ENCODE measurements around the gene ANKS1B.

ANKS1B gene

DNA sequence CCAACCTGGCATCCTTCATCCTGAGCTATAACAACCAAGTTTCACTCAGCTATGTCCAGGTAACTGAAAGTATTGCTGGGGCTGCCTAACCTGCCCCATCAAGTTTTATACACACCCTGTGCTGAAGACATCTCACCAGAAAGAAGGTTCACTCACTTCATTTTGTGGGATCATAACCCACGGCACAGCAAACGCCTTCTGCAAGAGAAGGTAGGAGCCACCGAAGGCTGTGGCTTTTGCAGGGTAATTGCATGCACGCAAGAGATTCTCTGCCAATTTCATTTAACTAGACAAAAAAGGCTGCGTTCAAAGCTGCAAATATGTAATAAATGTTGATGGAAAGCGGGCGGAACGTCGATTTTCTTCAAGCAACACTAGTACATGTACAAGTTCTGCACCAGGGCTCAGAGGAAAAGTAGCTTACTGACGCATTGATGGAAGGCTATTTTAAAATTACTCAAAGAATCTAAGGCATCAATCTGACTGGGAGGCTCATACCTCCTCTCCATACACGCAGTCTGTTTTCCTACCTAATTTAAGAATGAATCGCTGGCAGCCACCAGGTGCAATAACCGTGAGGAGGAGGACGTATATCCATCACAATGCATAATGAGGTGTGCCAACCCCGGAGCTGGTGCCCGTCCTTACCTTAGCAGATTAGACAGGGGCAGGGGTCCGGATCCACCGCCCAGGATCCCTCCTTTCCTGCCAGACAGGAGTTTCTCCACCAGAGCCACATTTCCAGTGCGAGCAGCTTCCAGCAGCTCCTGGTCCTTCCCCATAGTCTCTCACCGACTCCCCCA is 1.1 kb downstream of the ANKS1B start:
- CTCF ChIA-PET, result interaction anchor here (0.5 to 1.0 kb wide), 3 partner anchors 565 to 1289 kb away, joined by 3 to 4 read pairs (median 3); no protein-coding TSS in a partner anchor
- DNase-seq (ENCODE audit: low spot score), result no peak
- no peak overlapping the region for H3K27ac ChIP-seq
- TF ChIP-seq, protein P1, sequence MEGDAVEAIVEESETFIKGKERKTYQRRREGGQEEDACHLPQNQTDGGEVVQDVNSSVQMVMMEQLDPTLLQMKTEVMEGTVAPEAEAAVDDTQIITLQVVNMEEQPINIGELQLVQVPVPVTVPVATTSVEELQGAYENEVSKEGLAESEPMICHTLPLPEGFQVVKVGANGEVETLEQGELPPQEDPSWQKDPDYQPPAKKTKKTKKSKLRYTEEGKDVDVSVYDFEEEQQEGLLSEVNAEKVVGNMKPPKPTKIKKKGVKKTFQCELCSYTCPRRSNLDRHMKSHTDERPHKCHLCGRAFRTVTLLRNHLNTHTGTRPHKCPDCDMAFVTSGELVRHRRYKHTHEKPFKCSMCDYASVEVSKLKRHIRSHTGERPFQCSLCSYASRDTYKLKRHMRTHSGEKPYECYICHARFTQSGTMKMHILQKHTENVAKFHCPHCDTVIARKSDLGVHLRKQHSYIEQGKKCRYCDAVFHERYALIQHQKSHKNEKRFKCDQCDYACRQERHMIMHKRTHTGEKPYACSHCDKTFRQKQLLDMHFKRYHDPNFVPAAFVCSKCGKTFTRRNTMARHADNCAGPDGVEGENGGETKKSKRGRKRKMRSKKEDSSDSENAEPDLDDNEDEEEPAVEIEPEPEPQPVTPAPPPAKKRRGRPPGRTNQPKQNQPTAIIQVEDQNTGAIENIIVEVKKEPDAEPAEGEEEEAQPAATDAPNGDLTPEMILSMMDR (conservative IDR thresholded peaks at IDR 0.05; ENCODE audit: low read depth), result no peak
- POLR2A ChIA-PET (ENCODE audit: low non-redundant PET), result no interaction called here

DNA sequence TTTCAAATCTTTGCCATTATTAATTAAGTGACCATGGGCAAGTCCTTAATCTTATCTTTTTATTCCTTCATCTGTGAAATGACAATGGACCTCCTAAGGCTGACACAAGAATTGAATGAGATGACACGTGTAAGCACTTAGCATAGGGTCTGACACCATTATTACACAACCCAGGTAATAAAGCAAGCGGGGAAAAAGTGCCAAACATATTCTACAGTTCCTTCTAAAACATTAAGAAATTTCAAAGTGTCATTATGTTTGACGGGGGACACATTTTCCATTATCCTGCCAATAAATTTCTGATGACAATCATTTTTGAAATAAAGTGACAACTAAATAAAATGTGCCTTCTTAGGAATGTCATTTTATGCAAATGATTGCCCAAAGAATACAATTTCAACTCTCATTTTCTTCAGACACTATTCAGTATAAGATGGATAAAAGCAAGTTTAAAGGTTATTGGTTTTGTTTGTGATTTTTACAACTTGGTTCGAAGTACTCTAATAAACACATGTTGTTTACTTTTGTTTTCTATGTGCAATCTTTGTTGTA is 3.0 kb downstream of the ANKS1B start:
- ChIA-PET POLR2A (ENCODE audit: low non-redundant PET) (no interaction called here), CTCF (no interaction called here)
- TF ChIP-seq, protein P1 (conservative IDR thresholded peaks at IDR 0.05; ENCODE audit: low read depth), result no peak
- no peak for DNase-seq (ENCODE audit: low spot score)
- H3K27ac ChIP-seq, result no peak overlapping the region

DNA sequence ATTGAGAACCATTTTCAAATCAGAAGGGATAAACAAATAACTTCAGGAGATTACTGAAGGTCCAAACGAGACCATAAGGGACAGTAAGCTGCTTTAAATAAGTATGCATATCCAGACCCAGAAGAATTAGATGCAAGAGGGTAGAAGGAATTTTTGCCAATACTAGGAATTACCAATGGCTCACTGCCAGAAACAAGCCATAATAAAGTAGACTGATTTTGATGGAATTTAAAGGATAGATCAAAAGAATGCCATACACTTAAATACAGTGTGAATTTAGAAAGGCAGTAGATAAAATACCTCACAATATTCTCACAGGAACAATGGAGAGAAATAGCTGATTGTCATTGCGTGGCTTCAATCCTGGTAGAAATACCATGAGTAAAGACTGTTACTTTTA is 5.3 kb downstream of the ANKS1B start:
- CTCF ChIA-PET, result no interaction called here
- no peak for DNase-seq (ENCODE audit: low spot score)
- no peak overlapping the region for H3K27ac ChIP-seq
- POLR2A ChIA-PET (ENCODE audit: low non-redundant PET), result no interaction called here
- TF ChIP-seq, protein P1 (conservative IDR thresholded peaks at IDR 0.05; ENCODE audit: low read depth), result no peak

DNA sequence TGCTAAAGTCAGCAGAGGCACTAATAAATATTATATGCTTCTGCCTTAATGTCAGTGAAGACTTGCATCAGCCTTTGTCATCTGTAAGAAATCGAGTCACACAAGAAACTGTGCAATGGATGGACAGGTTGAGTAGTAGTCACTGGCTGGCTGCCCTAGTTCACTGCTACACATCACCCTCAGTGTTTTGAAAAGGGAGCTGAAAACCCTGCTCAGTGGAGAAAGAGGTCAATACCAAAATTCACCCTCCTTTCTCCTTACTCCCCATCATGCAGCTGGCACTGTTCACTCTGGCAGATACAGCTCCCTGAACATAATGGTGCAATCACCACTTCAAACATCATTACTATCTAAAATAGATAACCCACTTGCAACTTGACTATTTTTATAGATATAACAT is 6.6 kb downstream of the ANKS1B start:
- POLR2A ChIA-PET (ENCODE audit: low non-redundant PET), result no interaction called here
- no peak overlapping the region for H3K27ac ChIP-seq
- TF ChIP-seq, protein P1 (conservative IDR thresholded peaks at IDR 0.05; ENCODE audit: low read depth), result no peak
- DNase-seq (ENCODE audit: low spot score), result no peak
- CTCF ChIA-PET, result no interaction called here

DNA sequence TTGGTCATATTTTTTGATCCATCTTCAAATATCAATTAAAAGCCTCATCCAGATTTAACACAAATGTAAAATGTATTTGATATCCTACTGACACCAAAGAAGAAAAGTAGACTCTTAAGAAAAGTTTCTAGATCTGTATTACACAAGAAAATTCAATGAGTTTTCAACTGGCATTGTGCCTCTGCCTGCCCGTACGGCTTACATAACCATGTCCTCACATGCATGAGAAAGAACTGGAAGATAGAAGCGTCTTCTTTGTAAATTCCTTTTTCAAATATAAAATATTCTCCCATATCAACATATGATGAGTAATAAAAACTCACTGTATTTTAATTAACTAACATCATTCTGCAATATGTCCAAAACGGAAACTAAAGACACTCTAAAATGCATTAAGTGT is 7.2 kb downstream of the ANKS1B start:
- ChIA-PET POLR2A (ENCODE audit: low non-redundant PET) (no interaction called here), CTCF (no interaction called here)
- TF ChIP-seq, protein P1 (conservative IDR thresholded peaks at IDR 0.05; ENCODE audit: low read depth), result no peak
- H3K27ac ChIP-seq, result no peak overlapping the region
- DNase-seq (ENCODE audit: low spot score), result no peak

DNA sequence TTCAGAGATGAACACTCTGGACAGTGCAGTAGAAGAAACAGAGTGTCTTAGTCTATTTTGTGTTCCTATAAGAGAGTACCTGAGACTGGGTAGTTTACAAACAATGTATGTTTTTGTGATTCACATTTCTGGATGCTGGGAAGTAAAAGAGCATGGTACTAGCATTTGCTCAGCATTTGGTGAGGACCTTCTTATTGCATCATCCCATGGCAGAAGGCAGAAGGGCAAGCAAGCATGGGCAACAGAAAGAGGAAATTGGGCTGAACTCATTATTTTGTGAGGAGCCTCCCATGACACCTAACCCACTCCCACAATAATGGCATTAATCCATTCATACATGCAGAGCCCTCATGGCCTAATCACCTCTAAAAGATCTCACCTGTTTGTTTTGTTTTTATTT is 8.0 kb downstream of the ANKS1B start:
- DNase-seq (ENCODE audit: low spot score), result no peak
- CTCF ChIA-PET, result no interaction called here
- TF ChIP-seq, protein P1 (conservative IDR thresholded peaks at IDR 0.05; ENCODE audit: low read depth), result no peak
- H3K27ac ChIP-seq, result no peak overlapping the region
- POLR2A ChIA-PET (ENCODE audit: low non-redundant PET), result no interaction called here
